Putamen (tissue), 1 donor: ENCODE data around the gene C10orf90.
A peak's percentile ranks its signal among the peaks of the same experiment; 100 is the strongest.

Experiments used
- DNase-seq: peaks from one replicate; pipeline ENCODE4 v3.0.0-alpha.2; 2016; ENCODE audit warnings: low spot score

Gene C10orf90

DNA sequence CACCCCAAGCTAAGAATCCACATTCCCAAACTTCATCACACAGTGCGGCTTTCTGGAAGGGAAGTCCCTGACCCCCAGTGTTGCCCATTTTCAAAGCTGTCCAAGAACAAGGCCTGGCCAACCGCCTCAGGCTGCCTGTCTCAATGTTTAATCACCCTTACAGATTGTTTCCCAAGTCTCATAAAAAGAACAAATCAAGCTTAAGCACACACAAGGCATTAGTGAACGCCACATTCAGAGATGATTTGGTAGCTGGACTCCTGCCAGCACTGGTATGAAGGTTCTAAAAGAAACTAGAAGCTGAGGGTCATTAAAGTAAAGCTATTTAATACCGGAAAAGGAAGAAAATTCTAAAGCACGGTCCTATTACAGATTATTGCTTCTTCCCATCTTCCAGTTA lies 35.6 kb downstream of the C10orf90 start:
- DNase-seq: peak; percentile 11

DNA sequence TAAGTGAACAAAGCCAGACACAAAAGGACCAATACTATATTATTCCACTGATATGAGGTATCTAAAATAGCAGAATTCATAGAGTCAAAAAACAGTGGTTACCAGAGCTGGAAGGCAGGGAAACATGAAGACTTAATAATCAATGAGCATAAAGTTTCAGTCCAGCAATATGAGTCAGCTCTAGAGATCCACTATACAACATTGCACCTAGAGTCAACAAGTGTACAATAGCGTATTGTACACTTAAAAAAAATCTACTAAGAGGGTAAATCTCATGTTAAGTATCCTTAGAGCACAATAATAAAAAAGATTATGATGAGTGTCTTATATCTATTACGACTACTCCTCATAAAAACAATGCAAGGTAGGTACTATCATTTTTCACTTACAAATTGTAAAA lies 36.1 kb downstream of the C10orf90 start:
- no peak for DNase-seq

GRCh38 chr10:126632705-126633104 lies 37.8 kb downstream of the C10orf90 start:
- no peak for DNase-seq

DNA sequence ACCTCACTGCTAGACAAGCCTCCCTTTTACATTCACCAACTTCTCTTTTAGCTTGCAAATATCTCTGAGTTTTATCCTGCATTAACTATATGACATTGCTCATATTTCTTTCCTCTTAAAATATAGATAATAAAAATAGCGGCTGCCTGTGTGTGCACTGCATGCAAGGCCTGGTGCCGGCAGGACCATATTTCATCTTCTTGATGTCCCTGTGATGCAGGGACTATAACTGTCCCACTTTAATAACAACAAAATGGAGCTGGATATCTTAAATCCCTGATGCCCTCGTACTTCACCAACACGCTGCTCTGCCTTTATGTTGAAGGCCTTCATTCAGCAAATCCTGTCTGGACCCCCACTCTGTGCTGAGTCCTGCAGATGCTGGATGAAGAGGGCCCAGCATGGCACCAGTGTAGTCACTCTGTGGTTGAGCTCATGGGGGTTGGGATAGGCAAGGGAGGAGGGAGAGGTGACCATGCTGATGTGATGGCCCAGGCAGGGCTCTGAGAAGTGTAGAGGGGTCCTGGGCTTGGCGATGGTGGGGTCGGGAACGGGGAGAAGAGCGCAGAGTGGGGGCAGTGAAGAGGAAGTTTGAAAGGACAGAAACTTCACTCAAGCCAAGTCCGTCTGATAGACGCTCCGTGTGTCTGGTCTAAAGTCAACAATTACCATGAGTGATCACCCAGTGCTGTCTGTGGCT lies 40.4 kb downstream of the C10orf90 start:
- DNase-seq: no peak

DNA sequence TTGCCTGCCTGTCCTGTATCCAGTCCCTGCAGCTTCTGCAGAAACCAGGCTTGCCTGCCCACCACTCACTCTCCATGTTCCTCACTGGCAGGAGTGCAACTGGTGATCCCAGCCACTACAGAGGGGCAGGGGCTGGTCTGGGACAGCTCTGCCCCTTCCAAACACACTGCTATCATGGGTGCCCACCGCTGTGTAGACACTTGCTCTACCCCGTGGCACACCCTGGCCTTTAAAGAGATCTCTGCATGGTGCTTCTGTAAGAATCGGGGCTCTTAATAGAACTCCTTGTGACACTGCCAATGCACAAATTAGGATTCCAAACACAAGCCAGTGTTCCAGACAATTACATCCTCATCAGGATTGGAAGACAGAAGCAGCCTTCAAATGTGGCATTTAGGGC lies 41.7 kb downstream of the C10orf90 start:
- peak; percentile 87 for DNase-seq

GRCh38 chr10:126621846-126622245 lies 48.6 kb downstream of the C10orf90 start:
- DNase-seq: no peak

DNA sequence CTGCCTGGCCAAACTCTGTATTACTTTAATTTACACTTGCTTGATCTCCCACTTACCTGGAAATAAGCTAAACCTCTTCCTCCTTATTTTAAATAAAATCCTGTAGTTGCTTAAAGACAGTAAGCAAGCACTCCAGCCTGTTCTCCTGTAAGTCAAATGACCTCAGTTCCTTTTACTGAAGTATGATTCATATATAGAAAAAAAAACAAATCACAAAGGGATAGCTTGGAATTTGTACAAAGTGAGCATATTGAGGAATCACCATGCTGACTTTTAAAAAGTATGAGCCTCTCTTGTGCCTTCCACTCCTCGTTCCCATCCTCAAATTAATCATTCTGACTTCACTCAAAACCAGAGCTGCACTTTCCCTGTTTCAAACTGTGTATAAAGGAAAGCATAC lies 52.0 kb downstream of the C10orf90 start:
- no peak for DNase-seq

GRCh38 chr10:126617733-126618132 lies 52.8 kb downstream of the C10orf90 start:
- DNase-seq: no peak

DNA sequence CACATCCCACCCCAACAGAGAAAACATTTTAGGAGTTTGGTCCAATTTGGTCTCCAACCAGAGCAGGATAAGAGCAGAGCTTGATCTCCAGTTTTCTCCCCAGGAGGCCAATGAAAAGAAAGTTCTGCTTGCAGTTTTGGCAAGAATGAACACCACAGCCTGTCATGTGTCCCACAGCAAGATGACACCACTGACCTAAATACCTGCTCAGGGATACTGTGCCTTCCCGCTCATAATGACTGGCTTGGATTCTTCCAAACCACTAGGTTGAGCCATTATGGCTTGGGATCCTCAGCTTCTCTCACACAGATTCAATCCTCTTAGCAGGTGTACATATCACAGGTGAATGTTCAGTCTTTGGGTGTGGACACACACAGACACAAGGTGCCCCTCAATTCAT lies 53.3 kb downstream of the C10orf90 start:
- no peak for DNase-seq

- no peak for DNase-seq
Observed at GRCh38 chr10:126616737-126617136, 53.8 kb downstream of the C10orf90 start.

DNA sequence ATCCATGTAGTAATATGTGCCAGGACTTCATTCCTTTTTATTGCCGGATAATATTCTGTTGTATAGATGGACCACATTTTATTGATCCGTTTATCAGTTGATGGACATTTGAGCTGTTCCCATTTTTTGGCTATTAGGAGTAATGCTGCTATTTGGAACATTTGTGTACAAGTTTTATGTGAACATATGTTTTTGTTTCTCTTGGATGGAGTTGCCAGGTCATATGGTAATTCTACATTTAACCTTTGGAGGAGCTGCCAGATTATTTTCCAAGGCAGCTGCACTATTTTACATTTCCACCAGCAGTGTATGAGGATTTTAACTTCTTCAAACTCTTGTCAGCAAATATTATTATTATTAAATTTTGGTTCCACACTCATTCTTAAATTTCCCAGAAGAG lies 59.2 kb downstream of the C10orf90 start:
- DNase-seq: no peak

DNA sequence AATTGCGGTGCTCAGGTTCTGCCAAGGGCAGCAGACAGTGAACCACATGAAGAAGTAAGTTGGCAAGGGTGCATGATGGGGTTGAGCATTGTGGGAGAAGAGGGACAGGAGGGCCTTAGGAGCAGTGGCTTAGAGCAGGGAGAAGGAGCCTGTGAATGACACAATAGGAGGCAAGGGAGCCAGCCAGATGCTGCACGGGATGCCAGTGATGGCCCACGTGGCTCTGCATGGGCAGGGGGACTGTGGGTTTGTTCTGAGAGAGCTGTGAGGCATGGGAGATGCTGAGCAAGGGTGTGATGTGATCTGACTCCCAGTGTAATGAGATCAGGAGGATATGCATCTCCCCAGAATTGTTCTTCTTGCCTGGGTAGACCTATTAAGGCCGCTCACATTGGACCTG lies 60.9 kb downstream of the C10orf90 start:
- DNase-seq: peak; percentile 58

DNA sequence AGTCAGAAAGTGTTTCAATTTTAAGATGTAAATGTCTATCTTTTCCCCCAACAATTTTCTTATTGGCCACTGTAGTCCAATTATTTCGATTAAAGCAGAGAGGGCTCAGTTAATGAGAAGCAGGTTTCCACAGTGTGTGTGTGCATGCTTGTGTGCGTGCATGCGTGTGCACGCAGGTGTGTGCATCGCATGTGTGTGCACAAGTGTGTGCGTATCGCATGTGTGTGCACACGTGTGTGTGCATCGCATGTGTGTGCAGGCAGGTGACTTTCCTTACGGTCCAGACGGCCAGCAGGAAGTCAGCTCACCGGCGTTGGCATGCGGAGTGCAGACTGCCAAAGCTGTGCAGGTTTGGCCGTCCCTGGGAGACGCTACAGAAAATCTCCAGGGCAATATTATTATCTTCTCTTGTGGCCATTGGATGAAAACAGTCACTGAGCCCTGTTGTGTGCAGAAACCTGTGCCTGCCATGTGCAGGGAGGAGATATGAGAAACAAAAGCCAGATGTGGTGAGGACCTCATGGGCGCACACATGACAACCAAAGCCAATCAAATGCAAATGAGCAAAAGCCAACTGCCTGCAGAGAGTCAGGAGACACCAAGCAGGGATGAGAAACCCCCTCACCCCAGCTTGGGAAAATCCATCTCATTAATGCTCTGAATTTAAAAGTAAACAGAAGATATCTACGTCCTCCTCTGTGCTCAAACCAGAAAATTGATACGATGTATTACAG lies 70.4 kb downstream of the C10orf90 start:
- DNase-seq: no peak

- peak; percentile 64 for DNase-seq
Observed at GRCh38 chr10:126598009-126598408, 72.5 kb downstream of the C10orf90 start.

DNA sequence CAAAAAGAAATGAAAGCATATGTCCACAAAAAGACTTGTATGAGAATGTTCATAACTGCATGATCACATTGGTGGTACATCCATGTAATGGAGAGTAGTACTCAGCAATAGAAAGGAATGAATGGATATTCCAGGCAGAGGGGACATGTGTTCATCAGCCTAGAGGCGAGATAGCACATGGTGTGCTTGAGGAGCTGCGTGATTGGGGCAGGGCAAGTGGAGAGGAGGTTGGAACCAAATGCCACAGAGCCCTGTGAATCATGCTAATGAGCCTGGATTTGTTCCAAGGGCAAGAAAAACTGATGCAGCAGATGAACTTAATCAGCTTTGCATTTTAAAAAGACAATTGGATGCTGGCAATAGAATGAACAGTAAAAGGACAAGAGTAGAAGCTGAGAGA lies 73.3 kb downstream of the C10orf90 start:
- no peak for DNase-seq

GRCh38 chr10:126596472-126597016 lies 73.9 kb downstream of the C10orf90 start:
- DNase-seq: no peak

GRCh38 chr10:126595160-126595559 lies 75.3 kb downstream of the C10orf90 start:
- peak; percentile 50 for DNase-seq

DNA sequence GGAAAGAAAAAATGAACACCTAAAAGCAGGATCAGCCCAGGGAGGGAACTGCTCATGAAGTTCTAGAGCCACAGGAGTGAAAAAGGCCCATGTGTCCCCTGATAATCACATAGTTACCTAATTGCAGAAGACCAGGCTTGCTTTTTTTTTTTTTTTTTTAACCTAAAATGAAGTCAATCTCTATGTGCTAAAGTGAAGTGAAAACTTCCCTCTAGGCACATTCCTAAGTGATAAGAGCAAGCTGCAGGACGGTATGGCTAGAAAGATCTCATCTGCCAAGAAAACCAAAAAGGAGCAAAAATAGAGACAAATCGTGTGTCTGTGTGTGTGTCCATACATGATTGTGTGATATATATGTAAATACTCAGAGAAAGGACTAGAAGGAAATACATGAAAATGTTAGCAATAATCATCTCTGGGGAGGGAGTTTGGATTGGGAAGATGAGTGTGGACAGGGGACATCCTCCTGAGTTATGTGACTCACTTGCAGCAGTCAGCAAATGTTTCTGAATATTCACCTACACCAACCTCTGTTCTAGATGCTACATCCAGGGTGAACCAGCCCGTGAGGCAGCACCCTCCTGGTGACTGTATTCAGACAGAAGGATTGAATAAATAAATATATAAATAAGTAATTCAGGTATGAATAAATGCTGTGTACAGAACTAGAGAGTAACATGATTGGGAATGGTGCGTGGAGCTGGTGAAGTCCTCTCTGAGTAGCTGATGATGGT lies 76.4 kb downstream of the C10orf90 start:
- no peak for DNase-seq

- DNase-seq: no peak
Observed at GRCh38 chr10:126592901-126593300, 77.6 kb downstream of the C10orf90 start.

DNA sequence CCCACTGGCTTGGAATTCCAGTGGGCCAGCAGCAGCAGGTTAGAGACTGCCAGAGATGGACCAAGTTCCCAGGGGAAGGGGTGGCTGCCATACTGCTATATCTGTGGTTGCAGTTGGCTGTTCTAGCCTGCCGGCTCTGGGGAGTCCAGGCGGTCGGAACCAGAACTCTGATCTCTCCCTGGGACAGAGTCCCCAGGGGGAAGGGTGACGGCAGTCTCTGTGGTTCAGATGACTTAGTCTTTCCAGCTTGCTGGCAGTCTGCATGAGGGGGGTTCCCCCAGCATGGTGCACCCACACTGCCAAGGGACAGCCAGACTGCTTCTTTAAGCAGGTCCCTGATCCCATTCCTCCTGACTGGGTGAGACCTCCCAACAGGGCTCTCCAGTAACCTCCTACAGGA lies 82.5 kb downstream of the C10orf90 start:
- no peak for DNase-seq

DNA sequence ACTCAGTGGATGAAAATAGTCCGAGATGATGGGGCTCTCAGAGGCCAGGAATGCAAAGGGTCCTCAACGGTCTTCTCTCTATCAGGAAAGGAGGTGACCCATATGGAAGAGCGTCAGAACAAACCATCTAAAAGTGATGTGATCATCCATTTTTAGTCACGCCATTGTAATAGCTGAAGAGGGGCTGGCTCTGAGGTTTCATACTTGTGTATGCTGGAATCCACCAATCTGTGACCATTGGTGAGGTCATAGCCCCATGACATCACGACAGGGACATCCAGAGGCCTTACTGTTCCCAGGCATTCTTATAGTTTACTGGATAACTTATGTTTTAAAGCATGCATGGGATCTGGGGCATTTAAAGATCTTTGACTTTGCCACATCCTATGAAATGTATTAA lies 83.6 kb downstream of the C10orf90 start:
- DNase-seq: no peak

GRCh38 chr10:126586128-126586527 lies 84.4 kb downstream of the C10orf90 start:
- no peak for DNase-seq
